GM23338 (cell line): ENCODE measurements around the gene PPP1CC. TPM values are rescaled to one million over a fixed set of nuclear protein-coding genes. Genes with fewer than 3 reads are reported as not detected.

Source experiments
- ATAC-seq: fragments of 200-7000 bp; cut with Tn5 transposase; 3 replicates; pipeline ENCODE4 v1.9.1; 2020
- DNase-seq: peaks from one replicate; pipeline ENCODE4 v3.0.0-alpha.2; 2015; ENCODE audit warnings: low spot score
- H2AFZ ChIP-seq: fragments of 200-600 bp; sonication (generic); 2 replicates; pipeline ENCODE4 v1.8.0; 2016; ENCODE audit warnings: antibody characterized with exemption, mild to moderate bottlenecking, moderate library complexity
- H3F3A ChIP-seq: fragments of 200-600 bp; sonication (generic); replicated peaks from 2 replicates; pipeline ENCODE4 v1.8.0; 2017; ENCODE audit warnings: antibody characterized with exemption, mixed run types, low read depth
- H3K27ac ChIP-seq: fragments of 200-600 bp; sonication (generic); 2 replicates; pipeline ENCODE4 v1.6.1; 2016; ENCODE audit warnings: low read depth
- H3K27me3 ChIP-seq: fragments of 200-600 bp; sonication (generic); 2 replicates; pipeline ENCODE4 v1.8.0; 2016; ENCODE audit warnings: mild to moderate bottlenecking, mixed run types, moderate library complexity; ENCODE audit not compliant: insufficient read depth
- H3K36me3 ChIP-seq: fragments of 200-600 bp; sonication (generic); 2 replicates; pipeline ENCODE4 v1.8.0; 2016; ENCODE audit warnings: mild to moderate bottlenecking; ENCODE audit not compliant: insufficient read depth
- H3K4me1 ChIP-seq: fragments of 200-600 bp; sonication (generic); 2 replicates; pipeline ENCODE4 v1.8.0; 2016; ENCODE audit warnings: mild to moderate bottlenecking, moderate library complexity; ENCODE audit not compliant: insufficient read depth
- H3K4me2 ChIP-seq: fragments of 200-600 bp; sonication (generic); 2 replicates; pipeline ENCODE4 v1.7.1; 2017; ENCODE audit warnings: mixed run types
- H3K4me3 ChIP-seq: fragments of 200-600 bp; sonication (generic); 2 replicates; pipeline ENCODE4 v1.6.1; 2016; ENCODE audit warnings: mixed run types
- H3K79me2 ChIP-seq: fragments of 200-600 bp; sonication (generic); replicated peaks from 2 replicates; pipeline ENCODE4 v1.8.0; 2017; ENCODE audit warnings: mild to moderate bottlenecking; ENCODE audit not compliant: insufficient read depth
- H3K9me2 ChIP-seq: fragments of 200-600 bp; sonication (generic); 2 replicates; pipeline ENCODE4 v1.8.0; 2017; ENCODE audit not compliant: insufficient read depth
- H4K20me1 ChIP-seq: fragments of 200-600 bp; sonication (generic); replicated peaks from 2 replicates; pipeline ENCODE4 v1.8.0; 2017; ENCODE audit warnings: mild to moderate bottlenecking; ENCODE audit not compliant: insufficient read depth
- H3K27ac Mint-ChIP-seq: 2 replicates; pipeline ENCODE4 v1.8.0; 2020; ENCODE audit warnings: inconsistent platforms, mild to moderate bottlenecking, moderate library complexity, mixed read lengths
- H3K27me3 Mint-ChIP-seq: 3 replicates; pipeline ENCODE4 v1.8.0; 2022; ENCODE audit warnings: low read depth, mild to moderate bottlenecking, moderate library complexity, mixed read lengths, inconsistent platforms; ENCODE audit not compliant: insufficient read depth, poor library complexity
- H3K36me3 Mint-ChIP-seq: 3 replicates; pipeline ENCODE4 v1.8.0; 2021; ENCODE audit warnings: low read depth, mild to moderate bottlenecking, inconsistent platforms, moderate library complexity, mixed read lengths
- H3K4me1 Mint-ChIP-seq: 3 replicates; pipeline ENCODE4 v1.8.0; 2020; ENCODE audit warnings: mild to moderate bottlenecking, inconsistent platforms, mixed read lengths
- H3K4me3 Mint-ChIP-seq: 3 replicates; pipeline ENCODE4 v1.8.0; 2021; ENCODE audit warnings: moderate library complexity, mild to moderate bottlenecking, inconsistent platforms, mixed read lengths
- H3K9me3 Mint-ChIP-seq: 3 replicates; pipeline ENCODE4 v1.8.0; 2020; ENCODE audit warnings: moderate library complexity, mild to moderate bottlenecking, inconsistent platforms, mixed read lengths
- CREB1 ChIP-seq: fragments of 250-450 bp; sonication (Bioruptor Pico); IDR thresholded peaks from 2 replicates; pipeline ENCODE4 v1.5.0; 2020; ENCODE audit warnings: low read depth, mild to moderate bottlenecking, moderate library complexity
- ETS1 ChIP-seq: IDR thresholded peaks from 2 replicates; pipeline ENCODE4 v1.6.1; 2016; ENCODE audit warnings: antibody characterized with exemption
- EZH2 ChIP-seq: fragments of 200-600 bp; sonication (generic); IDR thresholded peaks from one replicate; pipeline ENCODE4 v1.8.0; 2017; ENCODE audit warnings: antibody characterized with exemption, mild to moderate bottlenecking, low read depth; ENCODE audit not compliant: unreplicated experiment
- EZH2phosphoT487 ChIP-seq: fragments of 200-600 bp; sonication (generic); IDR thresholded peaks from one replicate; pipeline ENCODE4 v1.8.1; 2018; ENCODE audit warnings: antibody characterized with exemption; ENCODE audit not compliant: unreplicated experiment
- ZNF114 ChIP-seq: fragments of 250-450 bp; sonication (Bioruptor Pico); IDR thresholded peaks from 2 replicates; pipeline ENCODE4 v1.5.0; 2020; ENCODE audit warnings: mild to moderate bottlenecking, moderate library complexity
- ZNF462 ChIP-seq: fragments of 250-450 bp; sonication (Bioruptor Pico); IDR thresholded peaks from 2 replicates; pipeline ENCODE4 v1.5.0; 2020; ENCODE audit warnings: mild to moderate bottlenecking, moderate library complexity
- polyA plus RNA-seq: library from polyadenylated mRNA; unstranded; fragments of >200 nt; fragmentation: Nextera tagmentation; extraction: Ambion mirVana; gene quantifications from 2 replicates; pipeline ENCODE4 v1.2.1, GENCODE V29; 2016
- total RNA-seq: library from RNA; depleted of rRNA; stranded (reverse); fragments of >200 nt; shearing (Covaris generic); gene quantifications from 2 replicates; pipeline ENCODE4 v1.2.3, GENCODE V29; 2014

PPP1CC gene
- total and polyA plus RNA-seq, 2 experiments from 2014 or later: 276 to 501 TPM

- Histone ChIP-seq H3K27me3 (no peaks in the 10 kb centered on the region), H3K27ac (no peak overlapping the region), H3K4me1 (peaks cover 2% of the 10 kb centered on the region; the same call in 1 of the 2 replicates), H3K9me2 (peaks cover 3% of the 10 kb centered on the region; the same call in 1 of the 2 replicates), H3K36me3 (no peaks in the 10 kb centered on the region), H3K4me3 (no peak overlapping the region), H3K79me2 (no peaks in the 10 kb centered on the region), H3K4me2 (no peak overlapping the region), H4K20me1 (no peaks in the 10 kb centered on the region), H3F3A (no peaks in the 10 kb centered on the region), H2AFZ (no peak overlapping the region)
- TF ChIP-seq ZNF462 (CRISPR knock-in tag): no peak
- no peak for TF ChIP-seq CREB1 (CRISPR knock-in tag)
- no peak for TF ChIP-seq EZH2phosphoT487
- TF ChIP-seq ZNF114: no peak
- TF ChIP-seq EZH2: no peak
- TF ChIP-seq ETS1: no peak
- Mint-ChIP-seq H3K4me3 (no peak overlapping the region), H3K9me3 (peaks cover 2% of the 10 kb centered on the region; the same call in 1 of the 3 replicates), H3K27ac (no peak overlapping the region), H3K36me3 (peaks cover 3% of the 10 kb centered on the region; the same call in 1 of the 3 replicates), H3K27me3 (peaks cover 7% of the 10 kb centered on the region), H3K4me1 (peaks cover 27% of the 10 kb centered on the region)
- ATAC-seq: no peak
- no peak for DNase-seq
Observed at GRCh38 chr12:110778833-110779577, 36.3 kb upstream of the PPP1CC start.
